NK-92 treated with Interleukin-12 subunit alpha and Interleukin-12 subunit beta, amount 100 ng/mL, for 24 hours (cell line): ENCODE measurements around the gene IRX6.

Experiments used
- DNase-seq: peaks from one replicate; lab custom pipeline; 2025; lab: John Stamatoyannopoulos, UW

Gene IRX6

DNA sequence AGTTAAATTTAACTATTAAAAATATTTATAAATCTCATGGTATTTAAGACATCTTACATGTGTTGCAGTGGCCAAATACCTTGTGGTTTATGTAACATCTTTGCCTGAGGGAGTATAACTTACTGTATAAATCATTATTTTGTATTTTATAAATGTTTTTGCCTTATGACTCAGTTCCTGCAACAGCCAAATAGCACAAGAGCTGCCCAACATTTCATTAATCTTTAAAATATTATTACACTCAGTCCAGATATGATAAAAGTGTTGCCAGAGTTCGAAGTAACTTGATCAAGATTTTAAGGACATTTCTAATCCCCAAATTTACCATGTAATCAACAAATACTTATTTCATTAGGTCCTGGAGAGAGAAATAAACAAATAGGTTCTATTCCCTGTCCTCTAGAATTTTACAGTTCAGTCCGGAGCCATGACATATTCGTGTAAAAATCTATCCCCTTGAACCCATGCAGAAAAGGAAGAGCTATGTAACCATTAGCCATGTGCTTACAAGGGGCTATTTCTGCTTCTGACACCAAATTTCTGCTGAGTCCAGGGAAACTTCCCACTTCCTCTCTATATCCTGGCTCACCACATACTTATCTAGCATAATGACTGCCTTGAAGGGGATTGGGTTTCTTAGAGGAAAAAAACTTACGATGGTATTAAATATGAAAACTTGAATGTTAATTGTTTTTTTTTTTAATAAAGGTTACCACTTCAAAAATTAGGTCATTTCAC is 44.0 kb downstream of the IRX6 start:
- no peak for DNase-seq

DNA sequence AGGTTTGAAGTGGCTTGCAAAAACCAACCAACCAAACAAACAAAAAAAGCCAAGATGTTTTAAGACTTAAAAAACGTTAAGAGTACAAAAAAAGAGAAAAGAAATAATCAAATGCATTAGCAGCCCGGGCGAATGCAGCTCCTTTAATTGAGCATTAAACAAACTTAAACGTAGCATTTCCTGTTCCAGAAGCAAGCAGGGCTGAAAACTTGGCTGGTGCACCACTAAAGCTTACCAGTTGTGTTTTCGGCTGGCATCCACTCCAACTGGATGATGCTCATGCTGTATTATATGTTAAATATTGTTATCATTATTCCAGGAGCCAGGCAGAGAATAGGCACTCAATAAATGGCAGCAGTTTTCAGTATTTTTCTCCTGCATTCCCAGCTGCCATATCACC is 45.1 kb downstream of the IRX6 start:
- DNase-seq, result no peak

DNA sequence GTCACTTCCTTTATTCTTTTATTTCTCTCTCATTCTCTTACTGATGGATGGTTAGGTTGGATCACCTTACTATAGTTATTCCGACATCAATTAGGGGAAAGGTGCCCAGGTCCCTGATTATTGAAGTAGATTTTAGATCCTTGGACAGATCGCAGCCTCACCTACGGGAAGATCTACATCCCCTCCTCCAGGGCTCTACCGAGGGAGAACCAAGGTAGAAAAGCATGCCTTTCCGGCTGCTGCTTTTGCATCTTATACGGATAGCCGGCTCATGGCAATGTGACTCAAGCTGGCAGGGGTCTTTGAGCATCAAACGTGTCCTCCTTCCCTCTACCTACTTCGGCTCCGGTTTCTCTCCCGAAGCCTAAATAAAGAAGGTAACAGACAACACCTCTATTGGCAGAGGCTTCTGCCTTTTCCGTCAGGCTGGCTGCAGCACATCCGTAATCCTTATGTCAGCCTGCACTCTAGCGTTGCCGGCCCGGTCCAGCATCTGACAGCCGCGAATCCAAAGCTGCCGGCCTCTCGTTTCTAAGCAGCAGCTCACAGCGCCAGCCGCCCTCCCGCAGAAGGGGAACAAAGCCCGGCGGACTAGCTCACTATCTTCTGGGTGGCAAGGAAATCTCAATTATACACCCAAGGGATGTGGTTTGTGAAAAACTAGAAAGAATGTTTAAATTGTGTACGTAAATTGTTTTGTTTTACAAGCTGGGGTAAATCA is 46.9 kb downstream of the IRX6 start:
- no peak for DNase-seq

DNA sequence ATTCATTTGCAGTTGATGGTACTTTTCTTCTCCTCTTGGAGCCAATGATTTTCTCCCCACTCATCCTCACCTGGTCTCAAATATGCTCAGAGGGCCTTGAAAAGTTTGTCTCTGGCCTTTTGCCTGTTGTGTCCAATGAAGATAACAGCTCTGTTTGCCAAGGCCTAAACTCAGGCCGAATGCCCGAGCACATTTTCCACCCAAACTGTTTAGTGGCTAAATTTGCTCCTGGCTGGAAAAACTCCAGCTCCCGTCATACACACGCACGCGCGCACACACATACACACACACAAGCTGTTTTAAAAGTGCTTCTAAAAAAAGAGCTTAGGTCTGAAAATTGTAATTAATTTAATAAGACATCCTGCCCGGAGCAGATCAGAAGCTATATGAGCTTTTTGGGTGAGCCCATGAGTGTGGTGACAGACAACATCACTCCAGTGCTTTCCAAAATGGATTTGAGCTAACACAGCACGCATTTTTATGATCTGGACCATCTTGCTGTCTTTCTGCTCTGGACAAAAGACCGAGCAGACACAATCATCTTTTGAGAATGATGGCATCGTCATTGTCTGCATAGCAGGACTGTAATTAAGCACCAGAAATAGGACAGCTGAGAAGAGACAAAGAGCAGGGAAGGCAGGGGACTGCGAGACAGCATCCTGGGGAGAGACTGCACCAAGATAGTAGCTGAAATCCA is 48.9 kb downstream of the IRX6 start:
- no peak for DNase-seq

DNA sequence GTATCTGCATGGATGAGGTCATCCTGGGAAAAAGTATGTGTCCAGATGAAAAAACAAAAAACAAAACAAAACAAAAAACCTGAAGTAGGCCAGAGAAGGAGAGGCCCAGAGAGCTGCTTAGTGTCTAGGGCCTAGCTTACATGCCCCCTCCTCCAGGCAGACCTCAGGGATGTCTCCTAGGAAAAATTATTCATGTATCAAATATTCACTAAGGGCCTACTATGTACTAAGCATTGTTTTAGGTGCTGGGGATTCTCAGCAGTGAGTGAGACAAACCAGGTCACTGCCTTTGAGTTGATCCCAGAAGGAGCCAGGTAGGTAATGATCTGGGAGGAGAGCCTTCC is 49.5 kb downstream of the IRX6 start:
- DNase-seq, result no peak

DNA sequence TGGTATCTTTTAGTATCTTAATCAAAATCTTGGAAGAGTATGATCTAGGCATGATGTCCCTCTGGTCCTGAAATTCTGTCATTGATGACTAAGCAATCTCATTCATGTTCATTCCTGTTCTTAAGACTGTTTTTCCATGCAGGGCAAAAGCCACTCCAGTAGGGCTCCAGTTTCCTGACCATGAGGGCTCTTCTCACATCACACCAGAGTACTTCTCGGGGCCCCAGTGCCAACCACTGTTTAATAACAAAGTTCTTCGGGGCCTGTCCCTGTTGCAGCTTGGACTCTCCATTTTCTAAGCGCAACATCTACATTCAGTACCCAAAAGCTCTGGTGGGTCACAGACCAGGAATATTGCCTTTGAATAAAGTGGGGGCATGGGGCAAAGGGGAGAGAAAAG is 52.0 kb downstream of the IRX6 start:
- no peak for DNase-seq

DNA sequence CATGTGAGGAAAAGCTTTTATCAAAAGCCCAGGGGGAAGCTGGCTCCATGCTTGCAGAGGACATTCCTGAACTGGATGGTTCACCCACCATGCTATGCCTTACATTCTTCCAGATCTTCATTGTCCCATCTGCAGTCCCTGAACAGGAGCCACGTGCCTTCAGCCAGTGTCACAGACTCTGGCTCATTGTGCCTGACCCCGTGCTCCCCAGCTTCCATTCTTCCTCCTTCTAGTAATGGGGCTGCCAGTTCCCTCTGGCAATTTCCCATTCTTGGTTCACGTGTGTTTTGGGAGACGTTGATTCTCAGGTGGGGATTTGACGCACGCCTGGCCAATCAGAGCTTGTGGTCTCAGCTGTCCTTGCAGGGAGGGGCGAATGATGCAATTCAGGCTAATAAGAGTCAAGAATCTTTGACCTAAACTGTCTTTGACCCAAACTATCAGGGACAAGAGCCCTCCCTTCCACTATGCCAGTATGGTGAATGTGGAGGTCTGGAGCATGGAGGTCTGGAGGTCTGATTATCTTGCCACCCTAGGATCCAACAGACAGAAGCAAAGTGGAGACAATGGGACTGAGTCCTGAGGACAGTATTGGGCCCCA is 52.7 kb downstream of the IRX6 start:
- no peak for DNase-seq

DNA sequence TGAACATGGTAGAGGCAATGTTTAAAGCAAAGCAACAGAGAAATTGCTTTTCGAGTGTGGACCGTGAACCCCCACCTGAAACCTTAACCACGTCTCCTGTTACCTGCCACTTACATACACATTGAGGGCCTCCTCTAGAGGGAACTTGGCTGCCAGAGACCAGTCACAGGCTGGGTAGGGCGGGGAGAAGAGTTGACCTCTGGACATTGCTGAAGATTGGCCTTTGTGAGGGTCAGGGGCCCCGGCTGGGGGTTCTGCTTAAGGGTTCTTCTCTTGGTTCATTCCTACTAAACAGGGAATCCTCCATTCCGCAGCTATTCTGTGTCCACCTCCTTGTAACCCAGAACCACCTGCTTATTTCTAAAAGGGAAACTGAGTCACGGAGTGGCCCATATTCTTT is 53.8 kb downstream of the IRX6 start:
- DNase-seq, result no peak

DNA sequence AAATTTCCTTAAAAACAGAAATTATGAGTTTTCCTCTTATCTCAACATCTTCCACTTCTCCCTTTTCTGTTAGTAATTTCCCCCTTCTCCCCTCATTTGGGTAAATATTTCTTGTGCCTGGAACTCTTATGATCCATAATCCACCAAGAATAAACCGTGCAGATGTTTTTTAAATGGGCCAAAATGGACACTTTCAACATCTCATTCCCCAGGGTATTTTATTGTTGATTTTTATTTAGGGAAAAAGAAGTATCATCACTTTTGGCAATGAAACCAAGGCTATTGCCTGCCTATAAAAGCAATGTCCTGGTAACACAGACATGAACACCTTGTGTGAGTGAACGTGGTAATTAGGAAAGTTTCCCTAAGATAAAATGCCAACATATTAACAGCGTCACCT is 54.6 kb downstream of the IRX6 start:
- no peak for DNase-seq

DNA sequence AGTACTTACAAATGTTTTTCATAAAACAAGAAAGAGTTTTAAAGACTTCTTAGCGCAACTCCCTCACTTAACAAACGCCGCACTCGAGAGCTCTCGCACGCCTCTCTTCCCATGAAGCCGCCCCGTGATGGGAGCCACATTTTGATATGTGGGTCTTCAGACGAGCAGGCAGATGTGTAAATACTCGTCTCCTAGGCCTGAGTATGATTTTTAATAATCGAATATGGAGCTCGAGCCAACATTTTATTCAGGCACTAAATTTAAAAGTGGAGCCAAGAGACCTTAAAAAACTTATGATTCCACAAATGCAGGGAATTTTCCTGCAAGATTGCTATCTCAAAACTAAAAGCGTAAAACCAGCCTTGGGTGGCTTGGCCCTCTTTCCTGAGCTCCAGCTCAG is 55.4 kb downstream of the IRX6 start:
- DNase-seq, result no peak

DNA sequence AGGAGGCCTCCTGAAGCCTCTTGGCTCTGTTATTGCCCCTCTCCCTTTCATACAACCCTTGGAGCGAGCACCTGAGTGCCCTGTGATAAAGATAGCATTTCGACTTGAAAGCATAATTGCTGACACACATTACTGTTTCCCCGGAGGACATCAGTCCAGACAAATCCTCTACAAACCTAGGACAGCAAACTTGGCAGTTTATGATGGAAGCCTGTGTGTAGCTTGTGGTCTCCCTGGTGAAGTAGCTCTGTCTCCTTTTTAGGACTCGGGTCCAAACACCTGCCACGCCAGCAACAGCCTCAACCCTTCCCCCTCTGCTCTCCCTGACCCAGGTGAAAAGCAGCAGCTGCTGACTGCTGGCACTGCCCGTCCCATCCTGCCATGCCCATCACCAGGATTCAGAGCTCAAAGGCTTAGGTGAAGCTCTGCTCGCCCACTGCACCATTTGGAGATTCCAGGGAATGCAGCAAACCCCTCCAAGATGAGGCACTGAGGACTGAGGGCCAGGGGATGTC is 55.9 kb downstream of the IRX6 start:
- no peak for DNase-seq
